Pancreas (tissue), 10 donors: ENCODE data around the gene TCTN1. TPM values are rescaled to one million over a fixed set of nuclear protein-coding genes. Genes with fewer than 3 reads are reported as not detected.

Experiments used
- ATAC-seq, 4 donors: fragments of 200-7000 bp; cut with Tn5 transposase; one replicate each; pipeline versions ENCODE4 v1.8.0 to v1.9.1; 2020; ENCODE audit warnings: mild to moderate bottlenecking in 4 of 4, moderate library complexity in 4 of 4
- DNase-seq, 6 donors: peaks; one replicate each; pipeline ENCODE4 v3.0.0-alpha.2; 2020
- FAIRE-seq: peaks from 2 replicates; lab custom pipeline; 2012; peaks lifted over from hg19 to GRCh38; lab: Jason Lieb, UNC
- H3K27ac ChIP-seq, 4 donors: fragments of 200-600 bp; sonication (generic); 1 replicate in 3 of 4; 2 replicates in 1 of 4; pipeline versions ENCODE4 v1.5.0 to v1.8.0; 2020
- H3K27me3 ChIP-seq, 4 donors: fragments of 200-600 bp; one replicate each; pipeline ENCODE4 v1.8.0; 2021
- H3K36me3 ChIP-seq, 3 donors: fragments of 200-600 bp; sonication (generic) in 1 of 3; one replicate each; pipeline versions ENCODE4 v1.5.0 to v1.8.0; 2020 to 2021
- H3K4me1 ChIP-seq, 3 donors: fragments of 200-600 bp; one replicate each; pipeline ENCODE4 v1.8.0; 2021
- H3K4me3 ChIP-seq, 4 donors: fragments of 200-600 bp; sonication (generic) in 2 of 4; one replicate each; pipeline versions ENCODE4 v1.5.0 to v1.8.0; 2020 to 2021
- H3K9me3 ChIP-seq, 4 donors: fragments of 200-600 bp; one replicate each; pipeline ENCODE4 v1.8.0; 2021
- CTCF ChIP-seq, 4 donors: fragments of 200-600 bp; sonication (generic) in 3 of 4; IDR thresholded peaks; one replicate each; pipeline versions ENCODE4 v1.5.0 to v1.8.0; 2021; ENCODE audit warnings: antibody characterized with exemption in 4 of 4
- WGBS, 2 donors: extraction: QIAGEN DNeasy Blood & Tissue Kit; methylation state at CpG; one replicate each; pipeline ENCODE4 v1.1.7; 2013; 5-methylcytosine and 5-hydroxymethylcytosine counted together
- intact Hi-C, 3 donors: fragments of 100-400 bp; cut with DNase I; formaldehyde crosslinking; loops; one replicate each; pipeline versions ENCODE4 v1.11.1 to v1.14.2; 2022
- polyA plus RNA-seq, 2 donors: library from polyadenylated mRNA; stranded (reverse); fragments of 200-250 nt; gene quantifications; one replicate each; pipeline ENCODE4 v1.2.3, GENCODE V29; 2013
- total RNA-seq, 6 donors: library from RNA; stranded (reverse); fragmentation: NEBNext Ultra II Directional in 4 of 6; extraction: Animal tissue kit (Norgen Biotek cat#: 25700) in 4 of 6; gene quantifications; one replicate each; pipeline versions ENCODE4 v1.2.1 to v1.2.4, GENCODE V29; 2021 to 2023
- donor health status: healthy with polysubstance abuse.
- donor health status: DM: no; HTN: no; CAD: no; lungs with moderate emphysema.
- donor health status: DM: no; HTN: no; CAD: no.
- donor health status: control.
- donor health status: control.
- donor health status: Bipolar disorder and iron deficiency.
- donor health status: DM: yes; HTN: yes; CAD: no.
- donor health status: DM: no; HTN: no; CAD: no.
- donor health status: DM: no; HTN: no; CAD: no.
- donor health status: DM: yes; HTN: yes; CAD: no.

The TCTN1 gene
- total and polyA plus RNA-seq, 8 donors, result 14.7 to 54.5 (median 20.9) TPM

- Histone ChIP-seq H3K27ac (no peak overlapping the region), H3K9me3 (no peaks in the 10 kb centered on the region), H3K27me3 (no peaks in the 10 kb centered on the region), H3K4me1 (peaks cover 11 to 51% (median 23%) of the 10 kb centered on the region in 3 donors), H3K36me3 (no peaks in the 10 kb centered on the region), H3K4me3 (no peak overlapping the region)
- WGBS, 2 donors, result 95 to 98% methylated on average over 2 of the region's 2 CpGs
- DNase-seq (no peak), FAIRE-seq (no peak), ATAC-seq (no peak)
- no peak for TF ChIP-seq CTCF (IDR thresholded peaks at IDR 0.05)
- intact Hi-C loops, result no loop called here
Measured at GRCh38 chr12:110576504-110576903, 37.4 kb upstream of the TCTN1 start.

DNA sequence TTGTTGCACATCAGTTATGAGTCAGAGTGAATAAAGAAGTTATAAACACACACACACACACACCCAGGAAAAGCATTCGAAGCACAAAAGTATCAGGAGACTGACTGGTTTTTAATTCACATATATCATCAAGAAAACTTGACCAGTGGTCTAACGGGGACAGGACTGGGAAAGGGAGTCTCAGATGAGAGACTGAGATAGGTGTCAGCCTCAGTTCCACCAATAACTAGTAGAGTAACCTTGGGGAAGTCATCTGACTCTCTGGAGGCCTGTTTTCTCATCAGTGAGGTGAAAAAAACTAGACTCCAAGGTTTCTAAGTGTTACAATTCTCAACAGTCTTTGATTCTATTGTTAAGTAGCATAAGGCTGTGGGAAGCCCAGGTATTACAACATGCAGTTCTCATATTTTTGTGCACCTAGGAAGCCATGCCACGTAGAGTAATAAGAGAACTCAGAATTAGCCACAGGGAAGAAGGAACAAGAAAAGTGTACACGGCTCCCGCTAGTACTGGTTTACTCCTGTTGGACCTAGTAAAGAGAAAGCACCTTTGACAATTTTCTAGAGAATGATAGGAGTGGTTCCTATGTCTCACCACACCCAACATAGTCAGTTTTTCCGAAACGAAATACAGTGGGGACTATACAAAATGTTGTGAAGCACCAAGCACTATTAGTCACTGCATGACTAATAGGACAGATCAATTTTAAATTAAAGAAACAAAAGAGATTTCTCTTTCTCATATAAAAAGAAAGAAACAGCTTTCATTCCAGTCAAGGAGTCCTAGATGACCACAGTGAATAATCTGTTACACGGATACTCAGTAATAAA, 35.9 kb upstream of the TCTN1 start:
- Histone ChIP-seq H3K27ac (peak overlapping the region in 2 of 4 donors; percentile 60 to 67), H3K27me3 (no peaks in the 10 kb centered on the region), H3K36me3 (no peaks in the 10 kb centered on the region), H3K4me3 (no peak overlapping the region), H3K4me1 (peaks cover 11 to 53% (median 25%) of the 10 kb centered on the region in 3 donors), H3K9me3 (no peaks in the 10 kb centered on the region)
- WGBS, 2 donors, result 51 to 66% methylated on average over 8 of the region's 8 CpGs
- ATAC-seq (peak in 2 of 4 donors; percentile 6 to 31), DNase-seq (no peak), FAIRE-seq (no peak)
- TF ChIP-seq CTCF (IDR thresholded peaks at IDR 0.05), result no peak
- intact Hi-C loops, result no loop called here

- Histone ChIP-seq H3K4me3 (no peak overlapping the region), H3K36me3 (no peaks in the 10 kb centered on the region), H3K27me3 (no peaks in the 10 kb centered on the region), H3K4me1 (peaks cover 15 to 56% (median 26%) of the 10 kb centered on the region in 3 donors), H3K9me3 (no peaks in the 10 kb centered on the region), H3K27ac (peak overlapping the region in 2 of 4 donors; percentile 57 to 60)
- TF ChIP-seq CTCF (IDR thresholded peaks at IDR 0.05), result no peak
- 82 to 87% methylated on average over 13 of the region's 13 CpGs for WGBS, 2 donors
- ATAC-seq (no peak), DNase-seq (no peak), FAIRE-seq (no peak)
- intact Hi-C loops, result no loop called here
Measured at GRCh38 chr12:110578694-110579534, 35.0 kb upstream of the TCTN1 start.

GRCh38 chr12:110579535-110580253, 34.2 kb upstream of the TCTN1 start:
- 93 to 98% methylated on average over 18 of the region's 18 CpGs for WGBS, 2 donors
- FAIRE-seq (no peak), DNase-seq (no peak), ATAC-seq (no peak)
- H3K4me1 ChIP-seq, result peaks cover 23 to 59% (median 31%) of the 10 kb centered on the region in 3 donors
- no peaks in the 10 kb centered on the region for H3K36me3 ChIP-seq
- no peak overlapping the region for H3K4me3 ChIP-seq
- no peaks in the 10 kb centered on the region for H3K27me3 ChIP-seq
- no peak overlapping the region for H3K27ac ChIP-seq
- no peaks in the 10 kb centered on the region for H3K9me3 ChIP-seq
- intact Hi-C loops, result no loop called here
- no peak for TF ChIP-seq CTCF (IDR thresholded peaks at IDR 0.05)
